BLaER1 (cell line): ENCODE measurements around the gene AS3MT.

ENCODE experiments used
- H3K27ac ChIP-seq: shearing (Covaris generic); formaldehyde crosslinking; 2 replicates; pipeline ENCODE4 v1.8.1; 2022
- H3K27me3 ChIP-seq: shearing (Covaris generic); formaldehyde crosslinking; 2 replicates; pipeline ENCODE4 v1.8.1; 2022
- H3K36me3 ChIP-seq: shearing (Covaris generic); formaldehyde crosslinking; 2 replicates; pipeline ENCODE4 v1.8.1; 2022
- H3K4me1 ChIP-seq: shearing (Covaris generic); formaldehyde crosslinking; 2 replicates; pipeline ENCODE4 v1.8.1; 2022
- H3K4me2 ChIP-seq: shearing (Covaris generic); formaldehyde crosslinking; 2 replicates; pipeline ENCODE4 v1.8.1; 2022
- H3K4me3 ChIP-seq: shearing (Covaris generic); formaldehyde crosslinking; 2 replicates; pipeline ENCODE4 v1.8.1; 2022
- H3K9ac ChIP-seq: shearing (Covaris generic); formaldehyde crosslinking; 2 replicates; pipeline ENCODE4 v1.8.1; 2022
- H3K9me3 ChIP-seq: shearing (Covaris generic); formaldehyde crosslinking; 2 replicates; pipeline ENCODE4 v1.8.1; 2022
- H4K20me1 ChIP-seq: shearing (Covaris generic); formaldehyde crosslinking; 2 replicates; pipeline ENCODE4 v1.8.1; 2022
- Cebpa-rat ChIP-seq: shearing (Covaris generic); IDR thresholded peaks from 2 replicates; pipeline ENCODE4 v1.8.1; 2022

AS3MT gene

GRCh38 chr10:102856758-102857424 is 12.4 kb upstream of the AS3MT start:
- no peak overlapping the region for H3K27ac ChIP-seq
- no peak for TF ChIP-seq Cebpa-rat
- H4K20me1 ChIP-seq: no peaks in the 10 kb centered on the region
- H3K9ac ChIP-seq: no peak overlapping the region
- peaks cover 15% of the 10 kb centered on the region; the same call in 1 of the 2 replicates for H3K36me3 ChIP-seq
- H3K27me3 ChIP-seq: no peaks in the 10 kb centered on the region
- H3K9me3 ChIP-seq: no peaks in the 10 kb centered on the region
- no peak overlapping the region for H3K4me3 ChIP-seq
- peaks cover 19% of the 10 kb centered on the region for H3K4me1 ChIP-seq
- H3K4me2 ChIP-seq: no peak overlapping the region

GRCh38 chr10:102859911-102860310 is 9.4 kb upstream of the AS3MT start:
- no peak overlapping the region for H3K27ac ChIP-seq
- H3K4me3 ChIP-seq: no peak overlapping the region
- no peak for TF ChIP-seq Cebpa-rat
- H3K4me1 ChIP-seq: peaks cover 14% of the 10 kb centered on the region
- no peak overlapping the region for H3K9ac ChIP-seq
- no peaks in the 10 kb centered on the region for H3K27me3 ChIP-seq
- H3K4me2 ChIP-seq: no peak overlapping the region
- H3K36me3 ChIP-seq: peaks cover 31% of the 10 kb centered on the region
- H3K9me3 ChIP-seq: no peaks in the 10 kb centered on the region
- H4K20me1 ChIP-seq: no peaks in the 10 kb centered on the region

GRCh38 chr10:102863660-102864059 is 5.6 kb upstream of the AS3MT start:
- no peak overlapping the region for H3K4me2 ChIP-seq
- H3K36me3 ChIP-seq: peaks cover 35% of the 10 kb centered on the region
- TF ChIP-seq Cebpa-rat: no peak

GRCh38 chr10:102865620-102866019 is 3.6 kb upstream of the AS3MT start:
- Histone ChIP-seq H4K20me1 (no peaks in the 10 kb centered on the region), H3K4me3 (no peak overlapping the region), H3K27me3 (no peaks in the 10 kb centered on the region), H3K36me3 (peaks cover 29% of the 10 kb centered on the region), H3K4me1 (peaks cover 23% of the 10 kb centered on the region), H3K27ac (no peak overlapping the region), H3K9ac (no peak overlapping the region), H3K4me2 (no peak overlapping the region), H3K9me3 (no peaks in the 10 kb centered on the region)
- TF ChIP-seq Cebpa-rat: no peak

More at GRCh38 chr10:102863660-102864059, 5.6 kb upstream of the AS3MT start:
- H3K27ac ChIP-seq: no peak overlapping the region
- no peaks in the 10 kb centered on the region for H4K20me1 ChIP-seq
- H3K9me3 ChIP-seq: no peaks in the 10 kb centered on the region
- H3K4me1 ChIP-seq: peaks cover 8% of the 10 kb centered on the region
- no peak overlapping the region for H3K4me3 ChIP-seq
- H3K27me3 ChIP-seq: no peaks in the 10 kb centered on the region
- no peak overlapping the region for H3K9ac ChIP-seq

GRCh38 chr10:102868911-102869257 is 386 bp upstream of the AS3MT start:
- H3K27ac ChIP-seq: peak overlapping the region; percentile 83
- H3K27me3 ChIP-seq: no peaks in the 10 kb centered on the region
- H3K4me2 ChIP-seq: peak overlapping the region; percentile 99
- no peak for TF ChIP-seq Cebpa-rat
- H3K4me3 ChIP-seq: peak overlapping the region; percentile 70
- no peaks in the 10 kb centered on the region for H3K9me3 ChIP-seq
- peaks cover 13% of the 10 kb centered on the region for H3K36me3 ChIP-seq
- peak overlapping the region; percentile 84 for H3K9ac ChIP-seq
- H3K4me1 ChIP-seq: peaks cover 44% of the 10 kb centered on the region
- H4K20me1 ChIP-seq: no peaks in the 10 kb centered on the region

GRCh38 chr10:102870221-102870620 is 951 bp downstream of the AS3MT start:
- no peaks in the 10 kb centered on the region for H4K20me1 ChIP-seq
- H3K36me3 ChIP-seq: peaks cover 24% of the 10 kb centered on the region; the same call in 1 of the 2 replicates
- no peaks in the 10 kb centered on the region for H3K27me3 ChIP-seq
- peaks cover 44% of the 10 kb centered on the region for H3K4me1 ChIP-seq
- peak overlapping the region; percentile 70 for H3K4me3 ChIP-seq
- TF ChIP-seq Cebpa-rat: no peak
- peak overlapping the region; percentile 84 for H3K9ac ChIP-seq
- H3K27ac ChIP-seq: peak overlapping the region; percentile 83
- peak overlapping the region; percentile 99 for H3K4me2 ChIP-seq
- H3K9me3 ChIP-seq: no peaks in the 10 kb centered on the region

GRCh38 chr10:102872163-102872562 is 2.9 kb downstream of the AS3MT start:
- Histone ChIP-seq H3K9ac (no peak overlapping the region), H3K9me3 (no peaks in the 10 kb centered on the region), H4K20me1 (no peaks in the 10 kb centered on the region), H3K27me3 (no peaks in the 10 kb centered on the region), H3K4me3 (no peak overlapping the region), H3K27ac (no peak overlapping the region), H3K4me1 (peaks cover 44% of the 10 kb centered on the region), H3K4me2 (peak overlapping the region; percentile 40), H3K36me3 (peaks cover 26% of the 10 kb centered on the region; the same call in 1 of the 2 replicates)
- no peak for TF ChIP-seq Cebpa-rat

- H3K4me1 ChIP-seq: peaks cover 28% of the 10 kb centered on the region
Observed at GRCh38 chr10:102876747-102877153, 7.5 kb downstream of the AS3MT start.

GRCh38 chr10:102878629-102879028 is 9.4 kb downstream of the AS3MT start:
- no peaks in the 10 kb centered on the region for H3K9me3 ChIP-seq
- peak overlapping the region; percentile 64 for H3K27ac ChIP-seq
- H3K4me1 ChIP-seq: peaks cover 19% of the 10 kb centered on the region
- H3K27me3 ChIP-seq: no peaks in the 10 kb centered on the region
- H3K4me3 ChIP-seq: peak overlapping the region; percentile 15; the same call in 1 of the 2 replicates
- peak overlapping the region; percentile 32; the same call in 1 of the 2 replicates for H3K9ac ChIP-seq
- peaks cover 28% of the 10 kb centered on the region; the same call in 1 of the 2 replicates for H3K36me3 ChIP-seq
- H4K20me1 ChIP-seq: no peaks in the 10 kb centered on the region
- no peak for TF ChIP-seq Cebpa-rat
- peak overlapping the region; percentile 69 for H3K4me2 ChIP-seq

More at GRCh38 chr10:102876747-102877153, 7.5 kb downstream of the AS3MT start:
- Histone ChIP-seq H3K27ac (no peak overlapping the region), H3K9me3 (no peaks in the 10 kb centered on the region), H3K4me2 (no peak overlapping the region), H3K4me3 (no peak overlapping the region), H3K36me3 (peaks cover 27% of the 10 kb centered on the region; the same call in 1 of the 2 replicates), H3K9ac (no peak overlapping the region), H4K20me1 (no peaks in the 10 kb centered on the region), H3K27me3 (no peaks in the 10 kb centered on the region)
- no peak for TF ChIP-seq Cebpa-rat

GRCh38 chr10:102880256-102880655 is 11.0 kb downstream of the AS3MT start:
- Histone ChIP-seq H3K9ac (no peak overlapping the region), H3K27me3 (no peaks in the 10 kb centered on the region), H3K9me3 (no peaks in the 10 kb centered on the region), H3K4me1 (peaks cover 19% of the 10 kb centered on the region), H3K27ac (no peak overlapping the region), H3K36me3 (peaks cover 14% of the 10 kb centered on the region; the same call in 1 of the 2 replicates), H3K4me2 (no peak overlapping the region), H4K20me1 (no peaks in the 10 kb centered on the region), H3K4me3 (no peak overlapping the region)
- no peak for TF ChIP-seq Cebpa-rat
